PC-3 (cell line): ENCODE data around the gene GFPT2.

Experiments used
- EZH2phosphoT487 ChIP-seq: fragments of 300-600 bp; sonication (generic); IDR thresholded peaks from 2 replicates; pipeline ENCODE4 v1.6.1; 2018; ENCODE audit warnings: mild to moderate bottlenecking, antibody characterized with exemption, low read length, borderline replicate concordance
- TF ChIP-seq, protein P1 (sequence below): fragments of 300-600 bp; sonication (generic); conservative IDR thresholded peaks from 2 replicates; pipeline ENCODE4 v1.5.1; 2017; ENCODE audit warnings: antibody characterized with exemption, low read depth, mild to moderate bottlenecking, low read length

DNA sequence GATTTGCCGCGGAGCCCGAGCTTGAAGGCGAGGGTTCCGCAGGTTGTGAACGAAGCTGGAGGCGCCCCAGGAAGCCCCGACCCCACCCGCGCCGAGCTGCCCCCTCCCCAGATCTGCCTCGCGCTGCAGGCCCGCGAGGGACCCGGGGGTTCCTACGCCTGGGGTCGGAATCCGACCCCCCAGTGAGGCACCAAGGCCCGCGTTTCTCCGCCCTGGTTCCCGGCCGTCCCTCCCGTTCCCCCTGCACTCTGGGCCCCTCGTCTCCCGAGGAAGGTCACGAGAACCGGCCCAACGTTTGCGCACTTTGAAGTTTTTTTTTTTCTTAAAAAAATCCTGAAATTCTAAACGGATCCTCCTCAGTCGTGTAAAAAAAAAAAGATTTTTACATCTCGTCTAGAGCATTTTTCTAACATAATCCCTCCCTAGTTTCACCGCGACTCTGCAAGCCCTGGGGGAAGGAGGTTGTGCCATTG is 880 bp upstream of the GFPT2 start:
- TF ChIP-seq, protein P1, sequence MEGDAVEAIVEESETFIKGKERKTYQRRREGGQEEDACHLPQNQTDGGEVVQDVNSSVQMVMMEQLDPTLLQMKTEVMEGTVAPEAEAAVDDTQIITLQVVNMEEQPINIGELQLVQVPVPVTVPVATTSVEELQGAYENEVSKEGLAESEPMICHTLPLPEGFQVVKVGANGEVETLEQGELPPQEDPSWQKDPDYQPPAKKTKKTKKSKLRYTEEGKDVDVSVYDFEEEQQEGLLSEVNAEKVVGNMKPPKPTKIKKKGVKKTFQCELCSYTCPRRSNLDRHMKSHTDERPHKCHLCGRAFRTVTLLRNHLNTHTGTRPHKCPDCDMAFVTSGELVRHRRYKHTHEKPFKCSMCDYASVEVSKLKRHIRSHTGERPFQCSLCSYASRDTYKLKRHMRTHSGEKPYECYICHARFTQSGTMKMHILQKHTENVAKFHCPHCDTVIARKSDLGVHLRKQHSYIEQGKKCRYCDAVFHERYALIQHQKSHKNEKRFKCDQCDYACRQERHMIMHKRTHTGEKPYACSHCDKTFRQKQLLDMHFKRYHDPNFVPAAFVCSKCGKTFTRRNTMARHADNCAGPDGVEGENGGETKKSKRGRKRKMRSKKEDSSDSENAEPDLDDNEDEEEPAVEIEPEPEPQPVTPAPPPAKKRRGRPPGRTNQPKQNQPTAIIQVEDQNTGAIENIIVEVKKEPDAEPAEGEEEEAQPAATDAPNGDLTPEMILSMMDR, result no peak
- no peak for TF ChIP-seq EZH2phosphoT487
